Progenitor cell of endocrine pancreas (in vitro differentiated cells): ENCODE data around the gene HOXC9. TPM values are rescaled to one million over a fixed set of nuclear protein-coding genes. Genes with fewer than 3 reads are reported as not detected.

Experiments
- DNase-seq: peaks from one replicate; pipeline ENCODE4 v3.0.0; 2021; ENCODE audit warnings: low spot score; ENCODE audit not compliant: unreplicated experiment
- H3K27ac Mint-ChIP-seq: 2 replicates; pipeline ENCODE4 v1.8.0; 2021; ENCODE audit warnings: mild to moderate bottlenecking, moderate library complexity, mixed read lengths
- H3K27me3 Mint-ChIP-seq: 2 replicates; pipeline ENCODE4 v1.8.0; 2021; ENCODE audit warnings: mixed read lengths
- H3K36me3 Mint-ChIP-seq: 2 replicates; pipeline ENCODE4 v1.8.0; 2022; ENCODE audit warnings: mixed read lengths; ENCODE audit not compliant: insufficient read depth
- H3K4me1 Mint-ChIP-seq: 2 replicates; pipeline ENCODE4 v1.8.0; 2021; ENCODE audit warnings: low read depth, mixed read lengths
- H3K4me3 Mint-ChIP-seq: 2 replicates; pipeline ENCODE4 v1.8.0; 2021; ENCODE audit warnings: low read depth, mild to moderate bottlenecking, moderate library complexity, mixed read lengths
- H3K9me3 Mint-ChIP-seq: 2 replicates; pipeline ENCODE4 v1.8.0; 2021; ENCODE audit warnings: low read depth, mixed read lengths
- total RNA-seq: library from RNA; stranded (reverse); gene quantifications from 2 replicates; pipeline ENCODE4 v1.2.1, GENCODE V29; 2021
- TF ChIP-seq, protein P1 (sequence below): fragments of 200-600 bp; sonication (generic); IDR thresholded peaks from one replicate; pipeline ENCODE4 v1.5.0; 2021; ENCODE audit warnings: antibody characterized with exemption, mild to moderate bottlenecking; ENCODE audit not compliant: unreplicated experiment

The HOXC9 gene
- total RNA-seq, 1 donor from 2014 or later: not detected

GRCh38 chr12:53952871-53953734 lies 46.9 kb upstream of the HOXC9 start:
- no peak overlapping the region for H3K27ac Mint-ChIP-seq
- H3K27me3 Mint-ChIP-seq: peaks cover 97% of the 10 kb centered on the region
- no peaks in the 10 kb centered on the region for H3K36me3 Mint-ChIP-seq
- no peaks in the 10 kb centered on the region for H3K9me3 Mint-ChIP-seq
- no peak for DNase-seq
- TF ChIP-seq, protein P1, sequence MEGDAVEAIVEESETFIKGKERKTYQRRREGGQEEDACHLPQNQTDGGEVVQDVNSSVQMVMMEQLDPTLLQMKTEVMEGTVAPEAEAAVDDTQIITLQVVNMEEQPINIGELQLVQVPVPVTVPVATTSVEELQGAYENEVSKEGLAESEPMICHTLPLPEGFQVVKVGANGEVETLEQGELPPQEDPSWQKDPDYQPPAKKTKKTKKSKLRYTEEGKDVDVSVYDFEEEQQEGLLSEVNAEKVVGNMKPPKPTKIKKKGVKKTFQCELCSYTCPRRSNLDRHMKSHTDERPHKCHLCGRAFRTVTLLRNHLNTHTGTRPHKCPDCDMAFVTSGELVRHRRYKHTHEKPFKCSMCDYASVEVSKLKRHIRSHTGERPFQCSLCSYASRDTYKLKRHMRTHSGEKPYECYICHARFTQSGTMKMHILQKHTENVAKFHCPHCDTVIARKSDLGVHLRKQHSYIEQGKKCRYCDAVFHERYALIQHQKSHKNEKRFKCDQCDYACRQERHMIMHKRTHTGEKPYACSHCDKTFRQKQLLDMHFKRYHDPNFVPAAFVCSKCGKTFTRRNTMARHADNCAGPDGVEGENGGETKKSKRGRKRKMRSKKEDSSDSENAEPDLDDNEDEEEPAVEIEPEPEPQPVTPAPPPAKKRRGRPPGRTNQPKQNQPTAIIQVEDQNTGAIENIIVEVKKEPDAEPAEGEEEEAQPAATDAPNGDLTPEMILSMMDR: no peak
- H3K4me1 Mint-ChIP-seq: no peaks in the 10 kb centered on the region
- H3K4me3 Mint-ChIP-seq: no peak overlapping the region

DNA sequence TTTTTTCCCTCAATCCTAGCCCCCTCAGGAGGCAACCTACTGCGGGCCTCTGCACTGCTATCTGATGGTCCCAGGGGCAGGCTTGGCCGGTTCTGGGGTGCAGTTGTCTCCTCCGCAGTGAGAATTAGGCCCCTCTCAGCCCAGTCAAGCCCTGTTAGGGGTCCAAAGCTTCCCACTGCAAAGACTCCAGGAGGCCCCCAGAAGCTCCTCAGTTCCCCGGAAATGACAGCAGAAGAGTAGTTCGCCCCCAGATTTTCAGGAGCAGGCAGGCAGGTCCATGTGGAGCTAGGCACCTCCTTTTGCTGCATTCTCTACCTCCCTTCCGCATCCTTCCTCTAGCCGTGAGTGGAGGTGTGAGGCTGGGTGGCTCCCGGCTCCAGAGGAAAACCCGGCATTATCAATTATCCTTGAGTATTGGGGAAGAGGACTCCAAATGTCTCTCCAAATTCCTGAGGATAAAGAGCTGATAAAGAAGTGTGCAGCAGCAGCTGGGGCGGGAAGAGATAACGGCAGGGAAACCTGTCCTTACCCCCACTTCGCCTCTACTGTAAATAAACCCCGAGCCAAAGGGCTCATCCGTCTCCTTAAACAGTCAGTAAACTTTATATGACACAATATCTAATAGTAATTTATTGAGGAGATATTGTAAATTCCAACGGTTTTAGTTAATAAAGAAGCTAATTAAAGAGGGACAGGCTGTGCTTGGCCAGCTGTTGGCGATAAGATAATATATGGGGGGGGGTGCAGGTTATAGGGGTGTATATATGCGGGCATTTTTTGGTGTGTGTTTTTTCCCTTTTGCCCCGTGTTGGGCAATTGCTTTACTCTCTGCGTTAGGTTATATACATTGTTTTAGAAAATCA lies 45.9 kb upstream of the HOXC9 start:
- Mint-ChIP-seq H3K36me3 (no peaks in the 10 kb centered on the region), H3K4me3 (no peak overlapping the region), H3K9me3 (no peaks in the 10 kb centered on the region), H3K27me3 (peaks cover 97% of the 10 kb centered on the region), H3K27ac (peak overlapping the region; percentile 56), H3K4me1 (no peaks in the 10 kb centered on the region)
- TF ChIP-seq, protein P1: no peak
- no peak for DNase-seq

DNA sequence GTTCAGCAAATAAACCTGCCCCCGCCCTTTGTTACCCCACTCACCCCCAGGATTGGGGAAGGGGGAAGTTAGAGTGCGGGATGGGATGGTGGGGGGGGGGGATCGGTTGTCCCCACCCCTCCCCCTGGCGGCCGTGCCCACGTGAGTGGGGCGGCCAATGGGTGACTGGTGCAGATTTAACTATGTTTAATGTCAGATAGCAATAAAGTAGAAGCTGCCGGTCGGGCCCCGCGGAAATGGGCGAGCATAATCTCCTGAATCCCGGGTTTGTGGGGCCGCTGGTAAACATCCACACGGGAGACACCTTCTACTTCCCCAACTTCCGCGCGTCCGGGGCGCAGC lies 45.3 kb upstream of the HOXC9 start, which contains the start of gene HOXC12:
Gene HOXC12 (plus strand): TSS at position 210 of the 342 bp plus-strand sequence. CDS start 27 bp downstream, at position 237.
- no peak for DNase-seq

GRCh38 chr12:53955036-53955775 lies 44.8 kb upstream of the HOXC9 start:
- H3K36me3 Mint-ChIP-seq: no peaks in the 10 kb centered on the region
- H3K4me1 Mint-ChIP-seq: no peaks in the 10 kb centered on the region
- peaks cover 97% of the 10 kb centered on the region for H3K27me3 Mint-ChIP-seq
- H3K27ac Mint-ChIP-seq: no peak overlapping the region
- TF ChIP-seq, protein P1: no peak
- no peaks in the 10 kb centered on the region for H3K9me3 Mint-ChIP-seq
- DNase-seq: no peak
- no peak overlapping the region for H3K4me3 Mint-ChIP-seq

More for the DNA sequence above, 45.3 kb upstream of the HOXC9 start, which contains the start of gene HOXC12:
- H3K4me1 Mint-ChIP-seq: no peaks in the 10 kb centered on the region
- H3K27me3 Mint-ChIP-seq: peaks cover 97% of the 10 kb centered on the region
- H3K4me3 Mint-ChIP-seq: no peak within 1 kb of the TSS
- TF ChIP-seq, protein P1: no peak
- H3K9me3 Mint-ChIP-seq: no peaks in the 10 kb centered on the region
- peak within 1 kb of the TSS; percentile 56 for H3K27ac Mint-ChIP-seq
- no peaks in the 10 kb centered on the region for H3K36me3 Mint-ChIP-seq

DNA sequence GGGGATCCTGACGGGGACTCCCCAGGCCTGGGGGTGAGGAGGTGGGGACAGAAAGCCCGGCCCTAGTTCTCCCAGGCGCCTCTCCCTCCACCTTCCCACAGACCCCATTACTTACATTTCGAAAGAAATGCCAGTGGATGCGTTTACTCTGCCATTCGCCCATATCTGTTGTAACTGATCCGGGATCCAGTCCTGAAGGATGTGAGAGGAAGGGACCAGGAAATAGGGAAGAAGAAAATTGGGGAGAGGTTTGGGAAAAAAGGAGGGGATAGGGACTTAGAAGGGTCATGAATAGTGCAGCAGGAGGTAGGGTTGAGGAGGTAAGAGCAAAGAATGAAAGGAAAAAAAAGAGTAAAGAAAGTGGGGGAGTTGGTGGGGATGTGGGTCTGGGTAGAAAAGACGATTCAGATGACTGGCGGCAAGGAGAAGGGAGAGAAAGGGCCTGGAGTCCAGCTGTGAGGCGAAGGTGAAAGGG lies 44.1 kb upstream of the HOXC9 start:
- Mint-ChIP-seq H3K27ac (no peak overlapping the region), H3K27me3 (peaks cover 97% of the 10 kb centered on the region), H3K4me3 (no peak overlapping the region), H3K9me3 (no peaks in the 10 kb centered on the region), H3K4me1 (no peaks in the 10 kb centered on the region), H3K36me3 (no peaks in the 10 kb centered on the region)
- TF ChIP-seq, protein P1: no peak
- no peak for DNase-seq
